HepG2 (cell line): ENCODE data around the gene NT5DC4. TPM values are rescaled to one million over a fixed set of nuclear protein-coding genes. Genes with fewer than 3 reads are reported as not detected.
A peak's percentile ranks its signal among the peaks of the same experiment; 100 is the strongest.

Experiments used
- ATAC-seq: fragments of 200-7000 bp; cut with Tn5 transposase; 3 replicates; pipeline ENCODE4 v1.9.1; 2020; ENCODE audit warnings: mild to moderate bottlenecking, moderate library complexity
- BruUV-seq: library from RNA; stranded (reverse); fragments of 400-500 nt; replicated peaks from 2 replicates; lab custom pipeline; 2021; lab: Mats Ljungman, UMichigan
- CTCF ChIA-PET: fragments of 300-600 bp; formaldehyde crosslinking; extraction: SDS; loops from one replicate; lab custom pipeline; 2021; ENCODE audit warnings: low total read pairs, inconsistent platforms, low intra/inter-chr PET ratio; lab: Yijun Ruan, JAX
- POLR2A ChIA-PET: fragments of 350-600 bp; sonication (Branson Sonifier 250); formaldehyde crosslinking; loops from one replicate; lab custom pipeline; 2020; ENCODE audit warnings: antibody characterized with exemption, inconsistent platforms; lab: Yijun Ruan, JAX
- DNase-seq: peaks from one replicate; pipeline ENCODE4 v3.0.0-alpha.2; 2015; ENCODE audit warnings: low spot score
- FAIRE-seq: peaks from 3 replicates; lab custom pipeline; 2011; peaks lifted over from hg19 to GRCh38; lab: Jason Lieb, UNC
- H2AFZ ChIP-seq: one replicate; pipeline ENCODE4 v1.6.1; 2011; ENCODE audit warnings: low read length, inconsistent platforms
- H3K27ac ChIP-seq: fragments of 300-600 bp; 3 replicates; pipeline ENCODE4 v1.8.0; 2011; ENCODE audit warnings: mixed run types, mild to moderate bottlenecking, mixed read lengths, low read length, inconsistent platforms; ENCODE audit not compliant: insufficient read depth; ENCODE audit errors: extremely low read length
- H3K27me3 ChIP-seq, 2 experiments: fragments of 200-600 bp in 1 of 2; 2 replicates in 1 of 2; 3 replicates in 1 of 2; pipeline versions ENCODE4 v1.6.0 to v1.8.0; 2011; ENCODE audit warnings: low read length in 2 of 2, mild to moderate bottlenecking in 2 of 2, moderate library complexity in 2 of 2, inconsistent platforms in 1 of 2; ENCODE audit not compliant: insufficient read depth in 2 of 2, control insufficient read depth in 1 of 2
- H3K36me3 ChIP-seq, 2 experiments: fragments of 200-600 bp in 1 of 2; replicated peaks in 1 of 2; 2 replicates in 1 of 2; 3 replicates in 1 of 2; pipeline versions ENCODE4 v1.5.1 to v1.8.0; 2011; ENCODE audit warnings: low read length in 2 of 2, inconsistent platforms in 1 of 2; ENCODE audit not compliant: insufficient read depth in 2 of 2, control insufficient read depth in 1 of 2
- H3K4me1 ChIP-seq: 2 replicates; pipeline ENCODE4 v1.5.1; 2012; ENCODE audit warnings: low read length, inconsistent platforms; ENCODE audit not compliant: insufficient read depth
- H3K4me2 ChIP-seq: 2 replicates; pipeline ENCODE4 v1.6.0; 2011; ENCODE audit warnings: low read depth, low read length, inconsistent platforms
- H3K4me3 ChIP-seq, 3 experiments: fragments of 200-600 bp in 1 of 3; sonication (generic), shearing (Covaris generic) in 1 of 3; replicated peaks in 1 of 3; 2 replicates each; pipeline ENCODE4 v1.5.1; 2011 to 2016; ENCODE audit warnings: low read length in 3 of 3, inconsistent platforms in 2 of 3, low read depth in 2 of 3, mild to moderate bottlenecking in 2 of 3, control low read depth in 1 of 3, mixed read lengths in 1 of 3; ENCODE audit not compliant: insufficient read depth in 1 of 3
- H3K79me2 ChIP-seq: one replicate; pipeline ENCODE4 v1.6.1; 2011; ENCODE audit warnings: low read length, inconsistent platforms; ENCODE audit not compliant: insufficient read depth
- H3K9ac ChIP-seq: 2 replicates; pipeline ENCODE4 v1.6.0; 2011; ENCODE audit warnings: mild to moderate bottlenecking, low read depth, low read length, inconsistent platforms; ENCODE audit not compliant: insufficient read depth
- H3K9me3 ChIP-seq: 2 replicates; pipeline ENCODE4 v1.5.1; 2012; ENCODE audit warnings: mild to moderate bottlenecking, low read length
- H4K20me1 ChIP-seq: 2 replicates; pipeline ENCODE4 v1.6.0; 2011; ENCODE audit warnings: inconsistent platforms, mild to moderate bottlenecking, low read length, moderate library complexity; ENCODE audit not compliant: insufficient read depth
- ELF4 ChIP-seq: sonication (generic); formaldehyde crosslinking; IDR thresholded peaks from 2 replicates; pipeline ENCODE4 v1.5.0; 2020; ENCODE audit warnings: missing genetic modification reagents, mild to moderate bottlenecking, moderate library complexity, borderline replicate concordance
- ETV6 ChIP-seq: sonication (generic); formaldehyde crosslinking; conservative IDR thresholded peaks from 2 replicates; pipeline ENCODE4 v1.4.0; 2020; ENCODE audit warnings: missing genetic modification reagents
- FOXC1 ChIP-seq: sonication (generic); formaldehyde crosslinking; IDR thresholded peaks from 2 replicates; pipeline ENCODE4 v1.8.0; 2022; ENCODE audit warnings: mild to moderate bottlenecking, missing genetic modification reagents, borderline replicate concordance
- KLF9 ChIP-seq: IDR thresholded peaks from 2 replicates; pipeline ENCODE4 v1.6.1; 2016; ENCODE audit warnings: low read depth
- MAFF ChIP-seq: IDR thresholded peaks from 2 replicates; pipeline ENCODE4 v1.6.1; 2011; ENCODE audit warnings: low read depth, low read length, improper control_type of control experiment
- MAFK ChIP-seq, 2 experiments: IDR thresholded peaks in 1 of 2; conservative IDR thresholded peaks in 1 of 2; 2 replicates each; pipeline ENCODE4 v1.6.1; 2011; ENCODE audit warnings: improper control_type of control experiment in 2 of 2, low read length in 2 of 2
- NFYB ChIP-seq: sonication (generic); formaldehyde crosslinking; IDR thresholded peaks from 2 replicates; pipeline ENCODE4 v1.4.0; 2020; ENCODE audit warnings: missing genetic modification reagents
- PRDM10 ChIP-seq: sonication (generic); formaldehyde crosslinking; IDR thresholded peaks from 2 replicates; pipeline ENCODE4 v1.4.0; 2020; ENCODE audit warnings: low read depth, missing genetic modification reagents
- SNAPC5 ChIP-seq: sonication (generic); formaldehyde crosslinking; IDR thresholded peaks from 2 replicates; pipeline ENCODE4 v1.8.1; 2023; ENCODE audit warnings: mild to moderate bottlenecking, missing genetic modification reagents, borderline replicate concordance
- SPEN ChIP-seq: sonication (generic); formaldehyde crosslinking; IDR thresholded peaks from 2 replicates; pipeline ENCODE4 v1.5.1; 2020; ENCODE audit warnings: low read depth, mild to moderate bottlenecking, missing genetic modification reagents
- USF2 ChIP-seq, 2 experiments: sonication (generic) in 1 of 2; formaldehyde crosslinking in 1 of 2; IDR thresholded peaks; 2 replicates each; pipeline versions ENCODE4 v1.5.1 to v1.6.1; 2011 to 2020; ENCODE audit warnings: borderline replicate concordance in 1 of 2, low read depth in 1 of 2, low read length in 1 of 2, mild to moderate bottlenecking in 1 of 2, missing genetic modification reagents in 1 of 2, moderate library complexity in 1 of 2
- ZNF563 ChIP-seq: sonication (generic); formaldehyde crosslinking; IDR thresholded peaks from 2 replicates; pipeline ENCODE4 v1.8.0; 2022; ENCODE audit warnings: mild to moderate bottlenecking, moderate library complexity, missing genetic modification reagents
- ZNF780A ChIP-seq: sonication (generic); formaldehyde crosslinking; IDR thresholded peaks from 2 replicates; pipeline ENCODE4 v1.8.0; 2022; ENCODE audit warnings: mild to moderate bottlenecking, missing genetic modification reagents, moderate library complexity
- WGBS: methylation state at CpG from one replicate; pipeline ENCODE4 v1.1.6; 2017; ENCODE audit warnings: low lambda C conversion rate; 5-methylcytosine and 5-hydroxymethylcytosine counted together
- in situ Hi-C: cut with HindIII; loops from 2 replicates; pipeline ENCODE4 v1.10.0; 2017; ENCODE audit warnings: low pct_unique_long_range_greater_than_20kb; ENCODE audit not compliant: extremely low pct_ligation_motif_present
- intact Hi-C: fragments of 100-400 bp; cut with micrococcal nuclease; formaldehyde crosslinking; loops from one replicate; pipeline ENCODE4 v1.10.0; 2022; ENCODE audit not compliant: unreplicated experiment
- polyA plus RNA-seq, 8 experiments: library from polyadenylated mRNA; depleted of rRNA in 3 of 8; stranded (reverse) in 7 of 8; unstranded in 1 of 8; fragments of >200 nt; fragmentation: Illumina TruSeq in 4 of 8; extraction: Trizol in 4 of 8; gene quantifications; 2 replicates each; pipeline versions ENCODE4 v1.2.1 to v1.2.3, GENCODE V29; 2011 to 2016; ENCODE audit warnings: low read depth in 4 of 8, missing spikeins in 1 of 8, mixed read lengths in 1 of 8; ENCODE audit not compliant: insufficient read depth in 1 of 8
- total RNA-seq, 5 experiments: library from RNA; depleted of rRNA; stranded (reverse); fragments of >200 nt; fragmentation: Illumina TruSeq; extraction: Trizol; gene quantifications; 2 replicates each; pipeline ENCODE4 v1.2.3, GENCODE V29; 2016; ENCODE audit warnings: low read depth in 1 of 5

The NT5DC4 gene
- total and polyA plus RNA-seq, 2 of the 13 experiments (the other 11 are each of a cell fraction or from before 2014, with no cell fraction given), result 0.04 to 4.2 TPM

- DNase-seq (no peak), ATAC-seq (no peak), FAIRE-seq (no peak)
- 94% methylated on average over 1 of the region's 1 CpG for WGBS
- H3K9ac ChIP-seq, result no peak overlapping the region
- POLR2A ChIA-PET, result no interaction called here
- intact Hi-C loops, result no loop called here
- no peaks in the 10 kb centered on the region for H3K9me3 ChIP-seq
- TF ChIP-seq MAFK (conservative IDR thresholded peaks at IDR 0.05 in 1 of 2, IDR thresholded peaks at IDR 0.05 in 1 of 2; ENCODE audit: low read length in 2 of 2) (peak; percentile 82 to 84), ETV6 (CRISPR knock-in tag) (no peak), KLF9 (CRISPR knock-in tag) (no peak), NFYB (CRISPR knock-in tag) (no peak), ZNF563 (CRISPR knock-in tag) (no peak), FOXC1 (CRISPR knock-in tag) (no peak), SNAPC5 (no peak), MAFF (peak; percentile 80)
- no peak overlapping the region for H3K4me2 ChIP-seq
- H3K27me3 ChIP-seq, result no peaks in the 10 kb centered on the region
- H3K4me1 ChIP-seq, result no peaks in the 10 kb centered on the region
- no peaks in the 10 kb centered on the region for H3K36me3 ChIP-seq
- no peak overlapping the region for H2AFZ ChIP-seq
- CTCF ChIA-PET, result no interaction called here
- BruUV-seq, result no TSS peak
- H3K79me2 ChIP-seq, result no peaks in the 10 kb centered on the region
- no peak overlapping the region for H3K4me3 ChIP-seq
- in situ Hi-C loops, result no loop called here
- no peaks in the 10 kb centered on the region for H4K20me1 ChIP-seq
- no peak overlapping the region for H3K27ac ChIP-seq
Observed at GRCh38 chr2:112779598-112779997, 58.8 kb downstream of the NT5DC4 start.

GRCh38 chr2:112782234-112782799 is 61.5 kb downstream of the NT5DC4 start:
- no peaks in the 10 kb centered on the region for H3K79me2 ChIP-seq
- BruUV-seq, result no TSS peak
- no peaks in the 10 kb centered on the region for H4K20me1 ChIP-seq
- H3K9ac ChIP-seq, result no peak overlapping the region
- no peak for ATAC-seq
- no peaks in the 10 kb centered on the region for H3K9me3 ChIP-seq
- ChIA-PET CTCF (no interaction called here), POLR2A (no interaction called here)
- H3K27me3 ChIP-seq, result no peaks in the 10 kb centered on the region
- intact Hi-C loops (no loop called here), in situ Hi-C loops (no loop called here)
- H2AFZ ChIP-seq, result no peak overlapping the region
- no peak for FAIRE-seq
- no peak overlapping the region for H3K4me2 ChIP-seq
- H3K4me1 ChIP-seq, result no peaks in the 10 kb centered on the region
- WGBS, result 88% methylated on average over 3 of the region's 3 CpGs
- H3K4me3 ChIP-seq, result no peak overlapping the region
- H3K27ac ChIP-seq, result no peak overlapping the region
- DNase-seq, result no peak
- no peaks in the 10 kb centered on the region for H3K36me3 ChIP-seq
- TF ChIP-seq SPEN (CRISPR knock-in tag), result no peak
- no peak for TF ChIP-seq ZNF780A (CRISPR knock-in tag)
- TF ChIP-seq ELF4 (CRISPR knock-in tag), result no peak
- TF ChIP-seq USF2 (IDR thresholded peaks at IDR 0.05; ENCODE audit: low read depth, low read length), result no peak
- no peak for TF ChIP-seq USF2 (CRISPR knock-in tag; IDR thresholded peaks at IDR 0.05; ENCODE audit: borderline replicate concordance)
- no peak for TF ChIP-seq PRDM10 (CRISPR knock-in tag)
